Activated T-cell treated with anti-CD3 and anti-CD28 coated beads for 1 hour (primary cell): ENCODE results near the gene ZBTB46.
A peak's percentile ranks its signal among the peaks of the same experiment; 100 is the strongest.
"Not testable (repeated sequence)": the region's sequence is repeated elsewhere in the genome, so short reads cannot be mapped to it uniquely, and the experiment has no call there.

Source experiments
- DNase-seq: peaks from one replicate; pipeline ENCODE4 v3.0.0-alpha.2; 2020; ENCODE audit warnings: low read depth

Gene ZBTB46, protein sequence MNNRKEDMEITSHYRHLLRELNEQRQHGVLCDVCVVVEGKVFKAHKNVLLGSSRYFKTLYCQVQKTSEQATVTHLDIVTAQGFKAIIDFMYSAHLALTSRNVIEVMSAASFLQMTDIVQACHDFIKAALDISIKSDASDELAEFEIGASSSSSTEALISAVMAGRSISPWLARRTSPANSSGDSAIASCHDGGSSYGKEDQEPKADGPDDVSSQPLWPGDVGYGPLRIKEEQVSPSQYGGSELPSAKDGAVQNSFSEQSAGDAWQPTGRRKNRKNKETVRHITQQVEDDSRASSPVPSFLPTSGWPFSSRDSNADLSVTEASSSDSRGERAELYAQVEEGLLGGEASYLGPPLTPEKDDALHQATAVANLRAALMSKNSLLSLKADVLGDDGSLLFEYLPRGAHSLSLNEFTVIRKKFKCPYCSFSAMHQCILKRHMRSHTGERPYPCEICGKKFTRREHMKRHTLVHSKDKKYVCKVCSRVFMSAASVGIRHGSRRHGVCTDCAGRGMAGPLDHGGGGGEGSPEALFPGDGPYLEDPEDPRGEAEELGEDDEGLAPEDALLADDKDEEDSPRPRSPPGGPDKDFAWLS

DNA sequence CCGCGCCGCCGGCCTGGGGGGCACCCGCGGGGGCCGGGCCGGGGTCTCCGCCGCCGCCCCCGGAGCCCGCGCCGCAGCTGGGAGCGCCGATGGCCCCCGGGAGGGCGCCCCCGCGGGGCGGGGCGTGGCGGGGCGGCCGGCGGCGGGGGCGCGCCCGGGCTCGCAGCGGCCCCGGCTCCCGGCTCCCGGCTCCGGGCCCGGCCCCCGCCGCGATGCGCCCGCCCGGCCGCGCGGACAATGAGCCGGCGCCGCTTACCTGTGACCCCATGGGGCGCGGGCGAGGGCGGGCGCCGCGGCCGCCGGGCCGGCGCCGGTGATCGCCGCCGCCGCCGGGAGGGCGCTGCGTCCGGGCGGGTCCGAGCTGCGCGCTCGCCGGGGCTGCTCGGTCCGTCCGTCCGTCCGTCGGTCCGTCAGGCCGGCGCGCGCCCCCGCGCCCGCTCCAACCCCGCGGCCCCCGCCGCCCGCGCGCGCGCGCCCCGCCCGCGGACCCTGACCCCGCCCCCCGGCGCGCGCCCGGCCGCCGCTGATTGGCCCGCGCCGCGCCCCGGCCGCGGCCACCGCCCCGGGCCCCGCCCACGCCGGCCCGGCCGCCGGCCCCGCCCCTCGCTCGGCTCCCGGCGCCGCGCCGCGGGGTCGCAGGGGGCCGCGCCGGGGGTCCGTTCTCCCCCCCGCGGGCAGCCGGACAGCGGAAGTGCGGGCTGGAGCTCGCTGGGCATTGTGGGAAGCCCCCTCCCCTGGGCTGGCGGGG is at the start of gene ZBTB46:
TSS of gene ZBTB46 (minus strand) at position 424 of the 748 bp plus-strand sequence. CDS start 40,507 bp downstream, outside the sequence.
- DNase-seq: no peak

GRCh38 chr20:63878899-63879663 is 48.0 kb upstream of the ZBTB46 start:
- no peak for DNase-seq

DNA sequence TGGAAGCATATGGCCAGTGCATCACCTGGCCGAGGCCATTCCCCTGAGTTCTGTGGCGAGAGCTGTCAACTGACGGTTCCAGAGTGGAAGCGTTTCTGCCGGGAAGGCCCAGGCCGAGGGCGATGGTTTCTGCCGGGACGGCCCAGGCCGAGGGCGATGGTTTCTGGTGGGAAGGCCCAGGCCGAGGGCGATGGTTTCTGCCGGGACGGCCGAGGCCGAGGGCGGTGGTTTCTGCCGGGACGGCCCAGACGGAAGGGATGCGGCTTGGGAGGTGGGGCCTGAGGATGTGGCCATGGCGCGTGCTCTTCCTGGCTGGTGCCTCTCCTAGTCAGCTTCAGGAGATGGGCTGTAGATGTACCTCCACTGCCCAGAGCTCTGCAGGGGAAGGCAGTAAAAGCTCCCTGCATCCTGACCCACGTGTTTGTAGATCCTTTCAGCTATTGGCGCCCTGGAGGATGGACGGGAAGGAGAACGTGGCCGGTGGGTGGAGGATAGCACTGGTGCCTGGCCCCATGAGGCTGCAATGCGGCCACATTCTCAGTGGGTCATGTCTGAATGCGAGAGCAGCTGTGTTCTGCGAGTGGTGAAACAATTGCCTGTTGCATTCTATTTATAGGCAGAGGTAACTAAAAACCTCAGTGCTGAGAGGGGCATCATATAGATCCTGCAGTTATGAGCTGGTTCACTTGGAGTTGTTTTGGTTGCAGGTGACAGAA is 46.8 kb upstream of the ZBTB46 start:
- DNase-seq: no peak

DNA sequence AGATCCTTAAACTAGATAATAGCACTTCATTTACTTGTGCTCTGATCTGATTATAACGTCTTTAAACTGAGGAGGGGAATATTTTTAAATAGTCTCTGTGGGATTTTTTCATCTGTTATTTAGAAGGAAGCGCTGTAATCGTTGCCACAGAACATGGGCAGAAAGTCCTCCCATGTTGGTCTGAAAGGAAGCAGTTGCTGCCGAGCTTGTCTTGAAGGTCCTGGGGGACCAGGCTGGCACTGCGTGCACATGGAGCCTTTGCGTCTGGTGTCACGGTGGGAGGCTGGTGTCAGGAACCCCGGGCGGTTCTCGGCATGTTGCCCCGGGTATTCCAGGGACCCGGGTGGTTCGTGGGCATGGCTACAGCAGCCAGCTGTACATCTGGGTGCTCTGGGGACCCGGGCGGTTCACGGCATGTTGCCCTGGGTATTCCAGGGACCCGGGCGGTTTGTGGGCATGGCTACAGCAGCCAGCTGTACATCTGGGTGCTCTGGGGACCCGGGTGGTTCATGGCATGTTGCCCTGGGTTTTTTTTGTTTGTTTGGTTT is 45.5 kb upstream of the ZBTB46 start:
- DNase-seq: no peak

DNA sequence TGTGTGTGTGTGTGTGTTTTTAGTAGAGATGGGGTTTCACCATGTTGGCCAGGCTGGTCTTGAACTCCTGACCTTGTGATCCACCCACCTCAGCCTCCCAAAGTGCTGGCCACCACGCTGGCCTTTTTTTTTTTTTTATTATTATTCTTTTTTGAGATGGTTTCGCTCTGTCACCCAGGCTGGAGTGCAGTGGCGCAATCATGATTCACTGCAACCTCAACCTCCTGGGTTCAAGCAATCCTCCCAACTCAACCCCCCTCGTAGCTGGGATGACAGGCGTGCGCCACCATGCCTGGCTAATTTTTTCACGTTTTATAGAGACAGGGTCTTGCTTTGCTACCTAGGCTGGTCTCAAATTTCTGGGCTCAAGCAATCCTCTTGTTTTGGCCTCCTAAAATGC is 43.2 kb upstream of the ZBTB46 start:
- not testable (repeated sequence) for DNase-seq

GRCh38 chr20:63873477-63873971 is 42.5 kb upstream of the ZBTB46 start:
- DNase-seq: no peak

GRCh38 chr20:63868264-63868663 is 37.2 kb upstream of the ZBTB46 start:
- no peak for DNase-seq

DNA sequence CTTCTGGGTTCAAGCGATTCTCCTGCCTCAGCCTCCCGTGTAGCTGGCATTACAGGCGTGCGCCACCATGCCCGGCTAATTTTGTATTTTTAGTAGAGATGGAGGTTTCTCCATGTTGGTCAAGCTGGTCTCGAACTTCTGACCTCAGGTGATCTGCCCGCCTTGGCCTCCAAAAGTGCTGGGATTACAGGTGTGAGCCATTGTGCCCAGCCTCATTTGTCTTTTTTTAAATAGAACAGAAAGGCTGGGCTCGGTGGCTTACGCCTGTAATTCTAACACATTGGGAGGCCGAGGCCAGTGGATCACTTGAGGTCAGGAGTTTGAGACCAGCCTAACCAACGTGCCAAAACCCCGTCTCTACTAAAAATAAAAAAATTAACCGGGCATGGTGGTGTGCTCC is 36.0 kb upstream of the ZBTB46 start:
- DNase-seq: not testable (repeated sequence)

- peak; percentile 96 for DNase-seq
Observed at GRCh38 chr20:63864978-63865640, 34.0 kb upstream of the ZBTB46 start, which contains the start of gene TPD52L2. Gene TPD52L2, plus strand, starts transcription at chr20:63865270. Its CDS starts 96 bp downstream, at chr20:63865366.

DNA sequence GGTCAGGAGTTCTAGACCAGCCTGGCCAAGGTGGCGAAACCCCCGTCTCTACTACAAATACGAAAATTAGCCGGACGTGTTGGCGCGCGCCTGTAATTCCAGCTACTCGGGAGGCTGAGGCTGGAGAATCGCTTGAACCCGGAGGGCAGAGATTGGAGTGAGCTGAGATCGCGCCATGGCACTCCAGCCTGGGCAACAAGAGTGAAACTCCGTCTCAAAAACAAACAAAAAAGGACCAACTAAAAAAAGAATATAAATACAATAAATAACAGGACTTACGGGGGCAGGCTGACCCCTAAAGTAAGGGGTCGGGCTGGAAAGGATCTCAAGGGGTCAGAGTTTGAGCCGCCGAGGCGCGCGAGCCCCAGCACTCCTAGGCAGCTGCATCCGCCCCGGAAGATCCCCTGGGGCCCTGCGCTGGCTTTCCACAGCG is 33.5 kb upstream of the ZBTB46 start:
- no peak for DNase-seq

- peak; percentile 68 for DNase-seq
Observed at GRCh38 chr20:63863798-63864544, 32.9 kb upstream of the ZBTB46 start.

- no peak for DNase-seq
Observed at GRCh38 chr20:63863021-63863797, 32.1 kb upstream of the ZBTB46 start.

- DNase-seq: no peak
Observed at GRCh38 chr20:63861981-63862901, 31.2 kb upstream of the ZBTB46 start.

- no peak for DNase-seq
Observed at GRCh38 chr20:63861365-63861934, 30.4 kb upstream of the ZBTB46 start, which contains the start of gene ABHD16B. Gene ABHD16B, plus strand, starts transcription at chr20:63861498. Its CDS starts 43 bp downstream, at chr20:63861541.

- DNase-seq: no peak
Observed at GRCh38 chr20:63860325-63861051, 29.4 kb upstream of the ZBTB46 start.

DNA sequence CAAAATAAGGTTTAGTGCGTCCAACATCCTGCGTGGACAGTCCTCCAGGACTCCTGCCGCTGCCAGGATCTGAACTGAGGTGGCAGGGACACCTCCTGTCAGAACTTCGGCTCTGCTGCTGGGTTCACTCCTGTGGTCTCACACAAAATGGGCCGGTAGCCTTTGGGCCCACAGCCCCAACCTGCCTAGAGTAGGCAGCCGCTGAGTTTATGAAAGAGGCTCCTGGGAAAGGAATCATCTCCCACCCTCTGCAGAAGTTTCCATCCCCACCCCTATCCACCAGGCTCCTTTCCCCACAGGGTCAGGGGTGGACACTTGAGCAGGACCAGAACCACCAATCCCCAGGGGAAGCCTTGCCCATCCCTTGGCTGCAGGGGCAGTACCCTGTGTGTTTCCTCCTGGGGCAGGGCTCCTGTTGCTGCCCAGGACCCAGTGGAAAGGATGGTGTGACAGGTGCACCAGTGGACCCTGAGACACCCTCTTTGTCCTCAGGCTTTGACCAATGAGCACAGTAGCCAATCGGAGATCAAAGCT is 28.2 kb upstream of the ZBTB46 start:
- DNase-seq: no peak
